Activated T-helper 2 cell treated with anti-CD3 and anti-CD28 coated beads, Interferon-gamma antibody, Interleukin-2, Interleukin-4, amounts not matched to agents 10 μg/mL and 5 μg/mL and 100 μg/mL, durations not matched to agents 14 hours and 24 hours and 36 hours (primary cell): ENCODE results near the gene AKAP13. TPM values are rescaled to one million over a fixed set of nuclear protein-coding genes. Genes with fewer than 3 reads are reported as not detected.
A peak's percentile ranks its signal among the peaks of the same experiment; 100 is the strongest.

ENCODE experiments used
- DNase-seq: peaks from one replicate; pipeline ENCODE4 v3.0.0; 2021; ENCODE audit warnings: low spot score
- H3K27ac Mint-ChIP-seq: one replicate; pipeline ENCODE4 v1.8.0; 2021; ENCODE audit warnings: mixed read lengths
- H3K27me3 Mint-ChIP-seq: one replicate; pipeline ENCODE4 v1.8.0; 2021; ENCODE audit warnings: low read depth, mixed read lengths
- H3K36me3 Mint-ChIP-seq: one replicate; pipeline ENCODE4 v1.8.0; 2021; ENCODE audit warnings: low read depth, mixed read lengths
- H3K4me1 Mint-ChIP-seq: one replicate; pipeline ENCODE4 v1.8.0; 2021; ENCODE audit warnings: low read depth, mixed read lengths
- H3K4me3 Mint-ChIP-seq: one replicate; pipeline ENCODE4 v1.8.0; 2021; ENCODE audit warnings: low read depth, mild to moderate bottlenecking, moderate library complexity, mixed read lengths
- H3K9me3 Mint-ChIP-seq: one replicate; pipeline ENCODE4 v1.8.0; 2021; ENCODE audit warnings: mixed read lengths
- intact Hi-C: fragments of 100-400 bp; cut with micrococcal nuclease; formaldehyde crosslinking; loops from one replicate; pipeline ENCODE4 v1.15.1; 2023
- total RNA-seq: library from RNA; stranded (reverse); gene quantifications from 2 replicates; pipeline ENCODE4 v1.2.3, GENCODE V29; 2022

Gene AKAP13
- total RNA-seq, 1 donor from 2014 or later, result 92.1 TPM

DNA sequence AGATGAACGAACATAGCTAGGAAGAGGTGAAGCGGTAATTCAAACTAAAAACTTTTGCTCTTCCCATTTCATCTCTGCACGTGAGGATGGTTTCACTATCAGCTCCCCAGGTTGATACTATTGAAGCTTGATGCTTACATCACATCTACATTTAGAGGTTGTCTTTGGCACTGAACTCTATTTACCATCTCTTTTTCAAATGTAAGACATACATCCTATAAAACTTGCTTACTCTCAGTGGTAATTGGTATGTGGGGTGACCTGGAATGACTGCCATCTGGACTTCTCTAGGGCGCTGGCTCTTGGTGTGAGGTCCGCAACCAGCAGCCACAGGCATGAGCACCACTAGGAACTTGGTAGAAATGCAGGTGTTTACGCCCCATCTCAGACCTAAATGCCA is 118.1 kb downstream of the AKAP13 start:
- no peak for DNase-seq
- Mint-ChIP-seq H3K27me3 (no peaks in the 10 kb centered on the region), H3K4me3 (no peak overlapping the region), H3K36me3 (peaks cover 3% of the 10 kb centered on the region), H3K9me3 (no peaks in the 10 kb centered on the region), H3K27ac (no peak overlapping the region), H3K4me1 (peaks cover 83% of the 10 kb centered on the region)
- intact Hi-C loops, result no loop called here

DNA sequence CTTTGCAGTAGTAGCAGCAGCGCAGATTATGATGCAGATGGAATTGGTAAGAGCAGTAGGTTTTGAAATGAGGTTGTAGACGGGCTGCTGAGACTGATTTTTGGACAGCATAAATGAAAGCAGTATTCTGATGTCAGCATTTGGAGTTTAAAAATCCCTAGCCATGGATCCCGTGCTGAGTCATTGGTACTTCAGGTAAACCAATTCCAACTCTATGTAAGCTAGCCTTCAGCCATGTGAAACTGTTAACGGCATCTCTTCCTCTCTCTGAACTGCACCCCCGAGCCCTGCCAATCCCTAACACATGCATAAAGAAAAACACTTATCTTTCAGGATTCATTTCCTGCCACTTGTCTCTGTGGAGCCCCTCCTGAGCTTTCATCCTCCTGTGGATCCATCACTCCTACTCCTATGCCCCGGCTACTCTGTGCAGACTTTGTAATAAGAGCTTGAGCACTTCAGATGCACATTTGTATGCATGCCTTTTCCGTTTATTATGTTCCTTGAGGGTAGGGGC is 119.0 kb downstream of the AKAP13 start:
- H3K4me3 Mint-ChIP-seq, result no peak overlapping the region
- H3K9me3 Mint-ChIP-seq, result no peaks in the 10 kb centered on the region
- peaks cover 3% of the 10 kb centered on the region for H3K36me3 Mint-ChIP-seq
- H3K4me1 Mint-ChIP-seq, result peaks cover 84% of the 10 kb centered on the region
- H3K27me3 Mint-ChIP-seq, result no peaks in the 10 kb centered on the region
- no peak for DNase-seq
- peak overlapping the region; percentile 73 for H3K27ac Mint-ChIP-seq
- intact Hi-C loops, result no loop called here

- intact Hi-C loops, result loop anchor here (2.0 to 5.0 kb wide), 3 partner anchors 13 to 202 kb away; no protein-coding TSS in a partner anchor
- peaks cover 86% of the 10 kb centered on the region for H3K4me1 Mint-ChIP-seq
- H3K27me3 Mint-ChIP-seq, result no peaks in the 10 kb centered on the region
- DNase-seq, result no peak
- H3K9me3 Mint-ChIP-seq, result no peaks in the 10 kb centered on the region
- H3K27ac Mint-ChIP-seq, result peak overlapping the region; percentile 73
- H3K4me3 Mint-ChIP-seq, result peak overlapping the region; percentile 17
- H3K36me3 Mint-ChIP-seq, result peaks cover 3% of the 10 kb centered on the region
Observed at GRCh38 chr15:85500060-85500708, 119.8 kb downstream of the AKAP13 start.

- peaks cover 3% of the 10 kb centered on the region for H3K36me3 Mint-ChIP-seq
- H3K4me1 Mint-ChIP-seq, result peaks cover 84% of the 10 kb centered on the region
- H3K27me3 Mint-ChIP-seq, result no peaks in the 10 kb centered on the region
- no peak for DNase-seq
- no peaks in the 10 kb centered on the region for H3K9me3 Mint-ChIP-seq
- intact Hi-C loops, result loop anchor here (2.0 to 5.0 kb wide), 3 partner anchors 14 to 202 kb away; no protein-coding TSS in a partner anchor
- no peak overlapping the region for H3K27ac Mint-ChIP-seq
- no peak overlapping the region for H3K4me3 Mint-ChIP-seq
Observed at GRCh38 chr15:85500729-85501128, 120.3 kb downstream of the AKAP13 start.

DNA sequence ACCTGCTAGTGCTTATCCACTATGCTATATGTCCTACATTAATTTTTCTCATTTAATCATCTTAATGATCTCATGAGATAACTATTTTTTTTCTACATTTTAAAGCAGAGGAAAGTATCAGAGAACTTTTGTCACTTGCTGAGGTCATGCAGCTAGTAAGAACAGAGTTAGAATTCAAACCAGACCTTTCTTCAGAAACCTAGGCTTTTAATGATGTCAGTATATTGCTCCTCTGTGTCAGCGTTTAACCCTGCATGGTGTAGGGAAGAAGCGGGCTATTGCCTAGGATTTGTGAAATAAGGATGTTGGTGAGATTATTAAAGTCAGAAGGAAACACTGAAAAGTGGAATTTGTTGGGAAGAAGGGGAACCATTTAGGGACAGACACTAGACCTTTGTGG is 121.2 kb downstream of the AKAP13 start:
- Mint-ChIP-seq H3K27ac (peak overlapping the region; percentile 76), H3K36me3 (peaks cover 3% of the 10 kb centered on the region), H3K4me1 (peaks cover 81% of the 10 kb centered on the region), H3K4me3 (no peak overlapping the region), H3K27me3 (no peaks in the 10 kb centered on the region), H3K9me3 (no peaks in the 10 kb centered on the region)
- intact Hi-C loops, result loop anchor here (2.0 to 5.0 kb wide), 3 partner anchors 15 to 201 kb away; no protein-coding TSS in a partner anchor
- DNase-seq, result no peak

DNA sequence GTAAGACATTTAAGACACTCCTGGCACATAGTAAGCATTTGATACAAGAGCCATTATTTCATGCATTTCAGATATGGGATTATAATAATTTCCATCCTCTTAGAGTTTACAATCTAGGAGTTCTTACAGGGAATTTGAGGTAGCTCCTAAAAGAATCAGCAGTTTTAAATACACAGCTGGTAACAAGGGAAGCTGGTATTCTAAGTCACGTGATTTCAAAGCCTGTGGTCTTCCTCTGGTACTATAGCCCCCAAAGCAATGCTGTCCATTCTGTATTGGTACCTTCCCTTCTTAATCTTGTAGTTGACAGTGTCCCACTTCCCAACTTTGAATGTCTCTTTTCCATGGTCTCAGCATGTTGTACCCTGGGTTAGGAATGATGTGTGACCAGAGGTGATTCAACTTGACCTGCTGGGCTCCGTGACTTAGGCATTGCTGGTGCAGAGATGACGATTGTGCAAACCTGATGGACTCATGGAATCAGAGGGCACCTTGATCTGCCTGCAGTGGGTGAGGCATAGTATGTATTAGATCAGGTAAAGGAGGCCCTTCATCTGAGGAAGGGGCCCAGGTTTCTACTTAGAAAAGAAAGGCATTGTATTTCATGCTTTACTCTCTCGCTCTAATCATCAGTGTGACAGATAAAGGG is 122.9 kb downstream of the AKAP13 start:
- H3K4me1 Mint-ChIP-seq, result peaks cover 69% of the 10 kb centered on the region
- no peaks in the 10 kb centered on the region for H3K9me3 Mint-ChIP-seq
- H3K27me3 Mint-ChIP-seq, result no peaks in the 10 kb centered on the region
- peaks cover 3% of the 10 kb centered on the region for H3K36me3 Mint-ChIP-seq
- DNase-seq, result no peak
- peak overlapping the region; percentile 51 for H3K27ac Mint-ChIP-seq
- H3K4me3 Mint-ChIP-seq, result no peak overlapping the region
- intact Hi-C loops, result loop anchor here (2.0 to 5.0 kb wide), 4 partner anchors 40 to 199 kb away; no protein-coding TSS in a partner anchor

GRCh38 chr15:85504749-85505676 is 124.6 kb downstream of the AKAP13 start:
- no peaks in the 10 kb centered on the region for H3K9me3 Mint-ChIP-seq
- peaks cover 54% of the 10 kb centered on the region for H3K4me1 Mint-ChIP-seq
- no peak overlapping the region for H3K4me3 Mint-ChIP-seq
- no peaks in the 10 kb centered on the region for H3K27me3 Mint-ChIP-seq
- intact Hi-C loops, result loop anchor here (1.0 to 5.0 kb wide), 4 partner anchors 162 to 209 kb away; no protein-coding TSS in a partner anchor
- H3K27ac Mint-ChIP-seq, result peak overlapping the region; percentile 54
- peaks cover 6% of the 10 kb centered on the region for H3K36me3 Mint-ChIP-seq
- DNase-seq, result no peak

DNA sequence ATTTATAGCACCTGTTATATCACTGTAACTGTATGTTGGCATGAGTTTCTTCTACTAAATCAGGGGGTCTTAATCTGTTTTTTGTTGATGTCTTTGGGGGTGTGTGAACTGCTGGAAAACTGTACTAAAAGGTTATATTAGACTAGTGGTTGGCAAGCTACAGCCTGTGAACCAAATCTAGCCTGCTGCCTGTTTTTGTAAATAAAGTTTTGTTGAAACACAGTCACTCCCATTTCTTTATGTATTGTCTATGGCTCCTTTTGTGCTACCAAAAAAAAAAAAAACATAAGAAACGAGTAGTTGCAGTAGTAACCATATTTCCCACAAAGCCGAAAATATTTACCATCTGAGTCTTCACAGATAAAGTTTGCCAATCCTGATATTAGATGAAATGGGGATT is 126.7 kb downstream of the AKAP13 start:
- intact Hi-C loops, result no loop called here
- no peak overlapping the region for H3K4me3 Mint-ChIP-seq
- H3K4me1 Mint-ChIP-seq, result peaks cover 40% of the 10 kb centered on the region
- peaks cover 4% of the 10 kb centered on the region for H3K36me3 Mint-ChIP-seq
- no peaks in the 10 kb centered on the region for H3K9me3 Mint-ChIP-seq
- no peak overlapping the region for H3K27ac Mint-ChIP-seq
- H3K27me3 Mint-ChIP-seq, result no peaks in the 10 kb centered on the region
- DNase-seq, result no peak

DNA sequence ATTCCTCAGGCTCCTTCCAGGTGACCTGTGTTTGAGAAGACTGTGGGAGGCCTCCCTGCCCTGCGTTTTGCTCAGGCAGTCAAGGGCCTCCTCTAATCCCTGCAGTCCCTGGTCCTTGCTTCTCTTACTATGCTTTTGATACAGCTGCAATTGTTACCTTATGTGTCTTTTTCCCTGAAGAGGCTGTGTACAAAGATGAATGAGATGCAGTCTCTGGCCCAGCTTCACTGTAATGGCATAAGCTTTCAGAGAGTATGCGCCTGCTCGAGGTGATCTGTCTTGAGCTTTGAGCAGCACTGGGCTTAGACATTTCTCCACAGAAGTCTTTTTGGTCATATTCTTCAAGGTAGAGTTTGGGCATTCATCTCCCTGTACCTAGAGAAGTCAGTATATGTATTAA is 129.6 kb downstream of the AKAP13 start:
- H3K9me3 Mint-ChIP-seq, result no peaks in the 10 kb centered on the region
- peaks cover 21% of the 10 kb centered on the region for H3K4me1 Mint-ChIP-seq
- DNase-seq, result no peak
- H3K27me3 Mint-ChIP-seq, result no peaks in the 10 kb centered on the region
- no peak overlapping the region for H3K27ac Mint-ChIP-seq
- intact Hi-C loops, result no loop called here
- peaks cover 4% of the 10 kb centered on the region for H3K36me3 Mint-ChIP-seq
- H3K4me3 Mint-ChIP-seq, result no peak overlapping the region

- no peak overlapping the region for H3K4me3 Mint-ChIP-seq
- no peak overlapping the region for H3K27ac Mint-ChIP-seq
- H3K9me3 Mint-ChIP-seq, result no peaks in the 10 kb centered on the region
- peaks cover 3% of the 10 kb centered on the region for H3K36me3 Mint-ChIP-seq
- H3K4me1 Mint-ChIP-seq, result peaks cover 19% of the 10 kb centered on the region
- H3K27me3 Mint-ChIP-seq, result no peaks in the 10 kb centered on the region
- intact Hi-C loops, result no loop called here
- DNase-seq, result no peak
Observed at GRCh38 chr15:85514413-85514812, 134.0 kb downstream of the AKAP13 start.

DNA sequence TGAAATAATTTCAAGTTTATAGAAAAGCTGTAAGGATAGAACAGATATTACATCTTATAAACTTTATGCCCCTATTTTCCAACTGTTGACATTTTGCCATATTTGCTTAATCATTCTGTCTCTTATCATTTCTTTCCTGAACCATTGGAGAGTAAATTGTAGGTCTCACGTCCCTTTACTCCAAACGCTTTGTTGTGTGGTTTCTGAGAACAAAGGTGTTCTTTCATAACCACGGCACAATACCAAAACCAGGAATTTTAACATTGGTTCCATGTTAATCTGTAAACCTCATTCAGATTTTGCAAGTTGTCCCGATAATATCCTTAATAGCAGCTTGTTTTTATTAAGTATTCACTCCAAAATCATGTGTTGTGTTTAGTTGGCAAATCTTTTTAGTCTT is 134.8 kb downstream of the AKAP13 start:
- Mint-ChIP-seq H3K4me3 (no peak overlapping the region), H3K27me3 (no peaks in the 10 kb centered on the region), H3K36me3 (peaks cover 3% of the 10 kb centered on the region), H3K9me3 (no peaks in the 10 kb centered on the region), H3K4me1 (peaks cover 20% of the 10 kb centered on the region), H3K27ac (no peak overlapping the region)
- intact Hi-C loops, result no loop called here
- no peak for DNase-seq

- Mint-ChIP-seq H3K4me3 (no peak overlapping the region), H3K27ac (no peak overlapping the region), H3K4me1 (peaks cover 15% of the 10 kb centered on the region), H3K27me3 (no peaks in the 10 kb centered on the region), H3K36me3 (peaks cover 7% of the 10 kb centered on the region), H3K9me3 (no peaks in the 10 kb centered on the region)
- no peak for DNase-seq
- intact Hi-C loops, result no loop called here
Observed at GRCh38 chr15:85517086-85517485, 136.7 kb downstream of the AKAP13 start.
